Sigmoid colon (tissue), 7 donors: ENCODE measurements around the gene CTIF. TPM values are rescaled to one million over a fixed set of nuclear protein-coding genes. Genes with fewer than 3 reads are reported as not detected.
A peak's percentile ranks its signal among the peaks of the same experiment; 100 is the strongest.

Source experiments
- DNase-seq: peaks from one replicate; pipeline ENCODE4 v3.0.0-alpha.2; 2019
- H3K27ac ChIP-seq, 4 donors: fragments of 200-600 bp; sonication (generic); one replicate each; pipeline ENCODE4 v1.5.1; 2016 to 2019; ENCODE audit warnings: mild to moderate bottlenecking in 1 of 4
- H3K27me3 ChIP-seq, 3 donors: fragments of 200-600 bp; sonication (generic); one replicate each; pipeline ENCODE4 v1.5.1; 2019; ENCODE audit warnings: mild to moderate bottlenecking in 1 of 3
- H3K36me3 ChIP-seq, 4 donors: fragments of 200-600 bp; sonication (generic); one replicate each; pipeline ENCODE4 v1.5.1; 2016 to 2019
- H3K4me1 ChIP-seq, 4 donors: fragments of 200-600 bp; sonication (generic); one replicate each; pipeline ENCODE4 v1.5.1; 2017 to 2019
- H3K4me3 ChIP-seq, 4 donors: fragments of 200-600 bp; sonication (generic); one replicate each; pipeline ENCODE4 v1.5.1; 2017 to 2019; ENCODE audit warnings: mild to moderate bottlenecking in 2 of 4, moderate library complexity in 1 of 4
- H3K9me3 ChIP-seq, 4 donors: fragments of 200-600 bp in 3 of 4; sonication (generic) in 3 of 4; one replicate each; pipeline versions ENCODE4 v1.5.1 to v1.6.1; 2013 to 2019
- EP300 ChIP-seq, 4 donors: sonication (generic); formaldehyde crosslinking; IDR thresholded peaks; one replicate each; pipeline ENCODE4 v1.6.1; 2017; ENCODE audit warnings: antibody characterized with exemption in 4 of 4
- POLR2A ChIP-seq, 2 donors: fragments of 450-650 bp; IDR thresholded peaks; one replicate each; pipeline ENCODE4 v1.6.1; 2016; ENCODE audit warnings: antibody characterized with exemption in 2 of 2, mild to moderate bottlenecking in 2 of 2, moderate library complexity in 2 of 2
- POLR2AphosphoS5 ChIP-seq, 4 donors: sonication (generic); formaldehyde crosslinking; IDR thresholded peaks; one replicate each; pipeline ENCODE4 v1.6.1; 2017; ENCODE audit warnings: antibody characterized with exemption in 4 of 4
- WGBS, 2 donors: extraction: QIAGEN DNeasy Blood & Tissue Kit; methylation state at CpG; one replicate each; pipeline ENCODE4 v1.1.7; 2013; 5-methylcytosine and 5-hydroxymethylcytosine counted together
- intact Hi-C: fragments of 100-400 bp; cut with DNase I; formaldehyde crosslinking; loops from one replicate; pipeline ENCODE4 v1.15.1; 2023
- polyA plus RNA-seq, 3 donors: library from polyadenylated mRNA; stranded (reverse); fragments of 200-250 nt; gene quantifications; one replicate each; pipeline ENCODE4 v1.2.3, GENCODE V29; 2013
- total RNA-seq, 4 donors: library from RNA; depleted of rRNA; stranded (reverse); fragments of >200 nt; gene quantifications; one replicate each; pipeline ENCODE4 v1.1.0, GENCODE V29; 2016
- TF ChIP-seq, protein P1 (sequence below), 4 experiments: fragments of 450-650 bp in 3 of 4; fragments of 200-600 bp in 1 of 4; IDR thresholded peaks; one replicate each; pipeline ENCODE4 v1.5.1; 2016 to 2019; ENCODE audit warnings: antibody characterized with exemption in 4 of 4, mild to moderate bottlenecking in 3 of 4, moderate library complexity in 2 of 4
- donor health status: healthy with polysubstance abuse.
- donor health status: Bipolar disorder and iron deficiency.
- donor health status: healthy.

CTIF gene
- total and polyA plus RNA-seq, 7 donors = 3.6 to 65.9 (median 22.5) TPM

DNA sequence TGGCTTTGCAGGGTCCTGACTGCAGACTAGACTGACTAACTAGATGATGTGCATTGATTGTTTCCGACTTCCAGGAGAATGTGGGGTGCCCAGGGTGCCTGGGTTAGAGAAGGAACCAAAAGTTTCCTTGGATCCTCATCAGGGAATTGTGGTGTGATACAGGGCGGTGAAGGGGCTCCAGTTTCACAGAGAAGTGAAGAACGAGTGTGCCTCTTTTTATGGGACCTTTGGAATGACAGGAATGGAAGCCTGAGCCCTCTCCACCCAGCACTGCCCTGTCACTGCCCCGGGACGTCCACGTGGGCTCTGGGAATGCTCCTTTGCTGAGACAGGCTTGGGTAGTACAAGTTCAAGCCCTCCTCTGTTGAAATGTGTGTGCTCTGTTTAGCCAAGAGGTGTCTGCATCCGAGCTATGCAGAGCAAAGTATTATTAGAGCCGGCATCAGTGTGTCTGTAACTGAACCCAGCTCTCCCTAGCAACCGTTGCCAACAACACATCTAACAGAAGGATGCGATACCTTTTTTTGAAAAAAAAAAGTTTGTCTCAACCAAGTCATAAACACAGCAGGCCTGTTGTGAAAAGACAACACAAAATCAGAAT lies 228.4 kb downstream of the CTIF start:
- H3K4me3 ChIP-seq = no peak overlapping the region
- no peaks in the 10 kb centered on the region for H3K27me3 ChIP-seq
- no peak for DNase-seq
- peak overlapping the region; percentile 58 to 82 (median 75) for H3K27ac ChIP-seq
- H3K9me3 ChIP-seq = no peaks in the 10 kb centered on the region
- intact Hi-C loops = no loop called here
- TF ChIP-seq POLR2AphosphoS5 (IDR thresholded peaks at IDR 0.05) = peak in 1 of 4 donors; percentile 45
- TF ChIP-seq EP300 (IDR thresholded peaks at IDR 0.05) = no peak
- TF ChIP-seq, protein P1, sequence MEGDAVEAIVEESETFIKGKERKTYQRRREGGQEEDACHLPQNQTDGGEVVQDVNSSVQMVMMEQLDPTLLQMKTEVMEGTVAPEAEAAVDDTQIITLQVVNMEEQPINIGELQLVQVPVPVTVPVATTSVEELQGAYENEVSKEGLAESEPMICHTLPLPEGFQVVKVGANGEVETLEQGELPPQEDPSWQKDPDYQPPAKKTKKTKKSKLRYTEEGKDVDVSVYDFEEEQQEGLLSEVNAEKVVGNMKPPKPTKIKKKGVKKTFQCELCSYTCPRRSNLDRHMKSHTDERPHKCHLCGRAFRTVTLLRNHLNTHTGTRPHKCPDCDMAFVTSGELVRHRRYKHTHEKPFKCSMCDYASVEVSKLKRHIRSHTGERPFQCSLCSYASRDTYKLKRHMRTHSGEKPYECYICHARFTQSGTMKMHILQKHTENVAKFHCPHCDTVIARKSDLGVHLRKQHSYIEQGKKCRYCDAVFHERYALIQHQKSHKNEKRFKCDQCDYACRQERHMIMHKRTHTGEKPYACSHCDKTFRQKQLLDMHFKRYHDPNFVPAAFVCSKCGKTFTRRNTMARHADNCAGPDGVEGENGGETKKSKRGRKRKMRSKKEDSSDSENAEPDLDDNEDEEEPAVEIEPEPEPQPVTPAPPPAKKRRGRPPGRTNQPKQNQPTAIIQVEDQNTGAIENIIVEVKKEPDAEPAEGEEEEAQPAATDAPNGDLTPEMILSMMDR (IDR thresholded peaks at IDR 0.05) = no peak
- TF ChIP-seq POLR2A (IDR thresholded peaks at IDR 0.05) = no peak
- H3K36me3 ChIP-seq = peaks cover 0 to 13% (median under 1%) of the 10 kb centered on the region in 4 donors
- WGBS, 2 donors = 27 to 65% methylated on average over 10 of the region's 10 CpGs
- H3K4me1 ChIP-seq = peaks cover 0 to 86% (median 55%) of the 10 kb centered on the region in 4 donors

DNA sequence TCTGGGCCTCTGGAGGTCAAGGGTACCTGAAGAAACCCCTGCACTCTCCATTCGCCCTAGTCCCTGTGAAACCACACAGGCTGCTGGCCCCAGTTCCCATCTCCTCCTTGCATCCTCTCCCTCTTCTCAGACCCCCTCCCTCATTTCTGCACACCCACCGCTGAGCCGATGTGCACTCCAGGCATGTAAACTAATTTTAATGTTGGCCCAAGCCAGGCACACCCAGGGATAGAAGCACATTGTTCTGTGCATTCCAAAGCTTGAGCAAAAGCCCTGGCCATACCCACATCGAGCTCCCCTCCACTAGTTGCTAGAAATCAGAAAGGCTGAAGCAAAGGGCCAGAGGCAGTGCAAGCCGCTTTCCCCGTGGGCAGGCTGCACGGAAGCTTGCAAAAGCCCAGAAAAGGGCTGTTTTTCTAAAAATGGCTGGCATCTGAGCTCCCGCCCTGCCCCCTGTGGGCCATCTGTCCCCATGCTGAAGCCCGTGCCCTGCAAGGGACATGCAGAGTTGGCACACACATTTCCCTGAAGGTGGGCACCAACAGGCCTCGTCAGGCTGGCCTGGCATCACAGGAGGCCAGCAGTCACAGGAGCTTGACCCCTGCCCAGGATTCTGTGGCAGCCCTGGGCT lies 230.3 kb downstream of the CTIF start:
- Histone ChIP-seq H3K4me1 (peaks cover 0 to 68% (median 38%) of the 10 kb centered on the region in 4 donors), H3K4me3 (no peak overlapping the region), H3K27me3 (no peaks in the 10 kb centered on the region), H3K9me3 (no peaks in the 10 kb centered on the region), H3K36me3 (no peaks in the 10 kb centered on the region), H3K27ac (peak overlapping the region in 2 of 4 donors; percentile 74 to 82)
- DNase-seq = no peak
- WGBS, 2 donors = 83 to 90% methylated on average over 10 of the region's 10 CpGs
- TF ChIP-seq POLR2A (IDR thresholded peaks at IDR 0.05) = no peak
- TF ChIP-seq, protein P1 (IDR thresholded peaks at IDR 0.05) = no peak
- TF ChIP-seq POLR2AphosphoS5 (IDR thresholded peaks at IDR 0.05) = no peak
- no peak for TF ChIP-seq EP300 (IDR thresholded peaks at IDR 0.05)
- intact Hi-C loops = no loop called here

DNA sequence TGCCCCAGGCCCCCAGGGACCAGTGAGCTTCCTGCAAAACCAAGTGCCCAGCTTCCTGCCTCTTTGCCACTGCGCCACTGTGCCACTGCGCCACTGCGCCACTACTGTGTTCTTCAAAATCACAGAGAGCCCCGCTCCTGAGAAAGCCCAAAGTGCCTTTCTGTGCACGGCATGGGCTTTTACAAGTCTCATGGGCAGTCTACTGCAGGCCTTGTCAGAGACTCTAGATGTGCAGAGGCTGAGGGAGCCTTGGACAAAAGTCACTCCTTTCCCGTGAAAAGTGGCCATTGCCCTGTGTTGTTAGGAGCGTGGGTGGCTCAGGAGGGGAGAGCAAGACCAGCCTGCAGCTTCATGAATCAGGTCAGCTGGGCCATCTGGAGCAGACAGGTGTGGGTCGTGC lies 231.4 kb downstream of the CTIF start:
- intact Hi-C loops = loop anchor here (10.0 kb wide), 1 partner anchor 695 kb away; the partner anchor contains the start of gene DYM
- WGBS, 2 donors = 95 to 96% methylated on average over 8 of the region's 8 CpGs
- TF ChIP-seq POLR2AphosphoS5 (IDR thresholded peaks at IDR 0.05) (no peak), EP300 (IDR thresholded peaks at IDR 0.05) (no peak), POLR2A (IDR thresholded peaks at IDR 0.05) (no peak)
- TF ChIP-seq, protein P1 (IDR thresholded peaks at IDR 0.05) = no peak
- Histone ChIP-seq H3K27me3 (no peaks in the 10 kb centered on the region), H3K4me3 (no peak overlapping the region), H3K36me3 (no peaks in the 10 kb centered on the region), H3K27ac (peak overlapping the region in 1 of 4 donors; percentile 78), H3K4me1 (peaks cover 0 to 59% (median 36%) of the 10 kb centered on the region in 4 donors), H3K9me3 (no peaks in the 10 kb centered on the region)
- no peak for DNase-seq

DNA sequence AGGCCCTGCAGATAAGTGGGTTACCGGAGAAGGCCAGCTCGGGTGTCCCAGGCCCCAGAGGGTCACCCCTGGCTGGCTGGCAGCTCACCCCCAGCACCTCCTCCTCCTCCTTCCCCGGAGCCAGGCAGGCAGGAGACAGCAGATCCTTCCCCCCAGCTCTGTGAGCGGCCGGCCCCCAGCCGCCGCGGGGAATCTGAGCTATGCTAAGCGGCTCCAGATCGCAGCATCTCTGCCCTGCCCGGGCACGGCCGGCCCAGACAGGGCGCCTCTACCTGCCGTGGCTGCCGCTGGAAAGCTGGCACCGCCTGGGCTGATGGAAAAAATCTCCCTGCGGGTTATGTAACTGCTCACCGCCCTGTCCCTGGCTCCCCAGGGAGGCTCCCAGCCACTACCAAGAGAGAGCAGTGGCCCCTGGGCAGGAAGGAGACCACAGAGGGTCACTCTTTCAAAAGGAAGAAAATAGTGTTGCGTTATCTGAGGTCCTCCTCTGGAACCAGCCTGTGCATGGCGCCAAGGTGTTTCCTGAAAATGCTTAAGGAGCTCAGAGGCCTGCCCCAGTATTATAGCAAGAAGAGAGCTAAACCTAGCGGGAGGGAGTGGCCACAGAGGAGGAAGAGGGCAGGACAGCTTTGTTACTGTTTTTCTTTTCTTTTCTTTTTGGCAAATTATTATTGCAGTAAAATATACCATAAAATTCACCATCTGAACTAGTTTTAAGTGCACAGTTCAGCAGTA lies 233.0 kb downstream of the CTIF start:
- WGBS, 2 donors = 68 to 88% methylated on average over 22 of the region's 22 CpGs
- Histone ChIP-seq H3K27ac (peak overlapping the region; percentile 55 to 78 (median 71)), H3K36me3 (no peaks in the 10 kb centered on the region), H3K27me3 (no peaks in the 10 kb centered on the region), H3K4me3 (no peak overlapping the region), H3K9me3 (no peaks in the 10 kb centered on the region), H3K4me1 (peaks cover 0 to 56% (median 36%) of the 10 kb centered on the region in 4 donors)
- intact Hi-C loops = loop anchor here (10.0 kb wide), 1 partner anchor 693 kb away; the partner anchor contains the start of gene DYM
- DNase-seq = no peak
- TF ChIP-seq POLR2A (IDR thresholded peaks at IDR 0.05) (no peak), POLR2AphosphoS5 (IDR thresholded peaks at IDR 0.05) (no peak), EP300 (IDR thresholded peaks at IDR 0.05) (no peak)
- TF ChIP-seq, protein P1 (IDR thresholded peaks at IDR 0.05) = no peak
